ENCODE data around the gene FILIP1L.

FILIP1L gene

DNA sequence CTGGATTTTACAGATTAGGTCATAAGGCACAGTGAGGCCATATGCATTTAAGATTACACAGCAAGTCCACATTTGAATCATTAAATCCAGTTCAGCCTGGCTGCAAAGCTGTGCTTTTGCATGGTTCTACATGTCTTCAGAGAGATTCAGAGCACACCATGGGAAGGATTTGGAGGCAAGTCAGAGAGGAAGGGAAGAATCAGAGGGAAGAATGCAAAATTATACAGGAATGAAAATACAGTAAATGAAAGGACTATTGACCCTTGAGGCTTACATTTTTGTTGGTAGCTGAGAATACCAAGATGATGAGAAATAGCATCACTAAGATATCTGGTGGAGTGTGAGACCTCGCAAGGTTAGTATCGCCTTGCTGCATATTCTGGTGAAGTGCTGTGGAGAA lies 13.9 kb downstream of the FILIP1L start:
- no peak overlapping the region for H3K9ac ChIP-seq
- TF ChIP-seq, protein P1, sequence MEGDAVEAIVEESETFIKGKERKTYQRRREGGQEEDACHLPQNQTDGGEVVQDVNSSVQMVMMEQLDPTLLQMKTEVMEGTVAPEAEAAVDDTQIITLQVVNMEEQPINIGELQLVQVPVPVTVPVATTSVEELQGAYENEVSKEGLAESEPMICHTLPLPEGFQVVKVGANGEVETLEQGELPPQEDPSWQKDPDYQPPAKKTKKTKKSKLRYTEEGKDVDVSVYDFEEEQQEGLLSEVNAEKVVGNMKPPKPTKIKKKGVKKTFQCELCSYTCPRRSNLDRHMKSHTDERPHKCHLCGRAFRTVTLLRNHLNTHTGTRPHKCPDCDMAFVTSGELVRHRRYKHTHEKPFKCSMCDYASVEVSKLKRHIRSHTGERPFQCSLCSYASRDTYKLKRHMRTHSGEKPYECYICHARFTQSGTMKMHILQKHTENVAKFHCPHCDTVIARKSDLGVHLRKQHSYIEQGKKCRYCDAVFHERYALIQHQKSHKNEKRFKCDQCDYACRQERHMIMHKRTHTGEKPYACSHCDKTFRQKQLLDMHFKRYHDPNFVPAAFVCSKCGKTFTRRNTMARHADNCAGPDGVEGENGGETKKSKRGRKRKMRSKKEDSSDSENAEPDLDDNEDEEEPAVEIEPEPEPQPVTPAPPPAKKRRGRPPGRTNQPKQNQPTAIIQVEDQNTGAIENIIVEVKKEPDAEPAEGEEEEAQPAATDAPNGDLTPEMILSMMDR (conservative IDR thresholded peaks at IDR 0.05; ENCODE audit: low read depth, low read length), result no peak
- H2AFZ ChIP-seq (ENCODE audit: low read depth), result no peak overlapping the region
- no peaks in the 10 kb centered on the region for H3K79me2 ChIP-seq (ENCODE audit: insufficient read depth, low read depth)
- H3K4me2 ChIP-seq, result no peak overlapping the region
- H3K27me3 ChIP-seq (ENCODE audit: insufficient read depth, low read depth), result no peaks in the 10 kb centered on the region
- H4K20me1 ChIP-seq (ENCODE audit: insufficient read depth), result no peaks in the 10 kb centered on the region
- peaks cover 33% of the 10 kb centered on the region for H3K4me1 ChIP-seq (ENCODE audit: low read depth, poor library complexity, severe bottlenecking)
- no peak overlapping the region for H3K4me3 ChIP-seq (IDR thresholded peaks at IDR 0.05; ENCODE audit: insufficient read depth, low read depth, low read length)
- H3K27ac ChIP-seq, result no peak overlapping the region
- H3K36me3 ChIP-seq (ENCODE audit: insufficient read depth), result no peaks in the 10 kb centered on the region

DNA sequence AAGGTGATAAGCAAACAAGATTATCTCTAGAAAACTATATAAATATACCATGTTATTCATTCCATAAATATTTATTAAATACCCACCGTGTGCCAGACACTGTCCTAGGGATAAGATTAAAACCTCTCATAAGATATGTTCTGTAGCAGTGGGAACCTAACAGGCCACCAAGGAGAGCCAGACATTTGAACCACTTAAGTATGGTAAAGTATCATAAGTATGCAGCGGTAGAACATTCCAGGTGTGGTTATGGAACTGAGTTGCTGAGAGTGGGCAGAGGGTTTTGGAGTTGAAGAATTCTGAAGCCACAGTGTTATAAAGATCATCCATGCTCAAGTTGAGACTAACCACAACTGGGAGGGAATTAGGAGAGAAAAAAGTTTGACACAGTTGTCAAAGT lies 14.7 kb downstream of the FILIP1L start:
- H3K27me3 ChIP-seq (ENCODE audit: insufficient read depth, low read depth), result no peaks in the 10 kb centered on the region
- H3K36me3 ChIP-seq (ENCODE audit: insufficient read depth), result no peaks in the 10 kb centered on the region
- no peak overlapping the region for H3K4me2 ChIP-seq
- H3K9ac ChIP-seq, result no peak overlapping the region
- TF ChIP-seq, protein P1 (conservative IDR thresholded peaks at IDR 0.05; ENCODE audit: low read depth, low read length), result no peak
- H4K20me1 ChIP-seq (ENCODE audit: insufficient read depth), result no peaks in the 10 kb centered on the region
- H3K4me3 ChIP-seq (IDR thresholded peaks at IDR 0.05; ENCODE audit: insufficient read depth, low read depth, low read length), result no peak overlapping the region
- no peaks in the 10 kb centered on the region for H3K79me2 ChIP-seq (ENCODE audit: insufficient read depth, low read depth)
- no peak overlapping the region for H2AFZ ChIP-seq (ENCODE audit: low read depth)
- H3K4me1 ChIP-seq (ENCODE audit: low read depth, poor library complexity, severe bottlenecking), result peaks cover 25% of the 10 kb centered on the region
- no peak overlapping the region for H3K27ac ChIP-seq

DNA sequence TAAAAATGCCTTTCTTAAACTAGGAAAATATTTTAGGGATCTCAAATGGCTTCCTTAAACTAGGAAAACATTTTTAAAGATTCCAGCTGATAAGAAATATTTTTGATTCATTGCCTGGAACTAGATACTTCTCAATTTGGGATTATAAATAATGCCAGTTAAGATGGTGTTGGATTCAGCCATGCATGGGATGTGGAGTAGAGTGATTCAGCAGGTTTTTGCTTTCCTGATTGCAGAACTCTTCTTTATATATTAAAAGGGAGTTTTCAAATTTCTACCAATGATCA lies 15.6 kb downstream of the FILIP1L start:
- TF ChIP-seq, protein P1 (conservative IDR thresholded peaks at IDR 0.05; ENCODE audit: low read depth, low read length), result no peak
- Histone ChIP-seq H3K4me3 (IDR thresholded peaks at IDR 0.05; ENCODE audit: insufficient read depth, low read depth, low read length) (no peak overlapping the region), H2AFZ (ENCODE audit: low read depth) (no peak overlapping the region), H3K36me3 (ENCODE audit: insufficient read depth) (no peaks in the 10 kb centered on the region), H3K27me3 (ENCODE audit: insufficient read depth, low read depth) (no peaks in the 10 kb centered on the region), H3K9ac (no peak overlapping the region), H3K4me2 (no peak overlapping the region), H3K4me1 (ENCODE audit: low read depth, poor library complexity, severe bottlenecking) (peaks cover 22% of the 10 kb centered on the region), H4K20me1 (ENCODE audit: insufficient read depth) (no peaks in the 10 kb centered on the region), H3K79me2 (ENCODE audit: insufficient read depth, low read depth) (no peaks in the 10 kb centered on the region), H3K27ac (no peak overlapping the region)

DNA sequence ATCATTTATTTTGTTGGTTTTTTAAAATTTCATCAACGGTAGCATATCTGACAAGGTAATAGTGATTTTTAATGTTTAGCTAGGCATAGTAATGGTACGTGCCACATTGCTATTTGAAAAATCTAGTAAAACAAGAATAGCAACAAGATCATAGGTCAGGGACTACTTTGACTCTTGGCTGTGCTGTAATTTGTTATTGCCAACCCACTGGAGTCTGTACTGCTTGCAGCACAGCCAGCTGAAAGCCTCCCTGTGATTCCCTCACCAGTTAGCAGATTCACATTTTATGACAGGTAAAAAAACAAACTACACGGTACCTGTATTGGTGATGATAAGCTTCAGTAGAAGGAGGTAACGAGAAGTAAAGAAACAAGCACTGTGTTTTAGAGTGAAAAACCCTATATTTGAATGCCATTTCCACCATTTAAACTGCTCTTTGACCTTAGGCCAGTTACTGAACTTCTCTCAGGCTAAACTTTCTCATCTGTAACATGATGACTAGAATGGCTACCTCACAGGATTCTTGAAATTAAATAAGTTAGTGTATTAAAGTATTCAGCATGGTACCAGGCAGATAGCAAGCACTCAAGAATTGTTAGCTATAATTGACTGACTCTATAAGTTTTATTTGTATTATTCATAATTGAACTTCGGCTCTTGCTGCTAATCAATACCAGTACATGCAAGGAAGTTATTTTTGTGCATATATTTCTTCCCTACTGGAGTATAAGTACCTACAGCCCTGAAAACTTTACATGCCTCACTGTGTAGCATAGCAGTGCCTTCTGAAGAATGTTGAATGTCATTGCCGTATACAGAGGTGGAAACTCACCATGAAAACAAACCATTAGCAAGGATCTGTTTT lies 16.1 kb downstream of the FILIP1L start:
- H3K4me2 ChIP-seq, result no peak overlapping the region
- no peak overlapping the region for H2AFZ ChIP-seq (ENCODE audit: low read depth)
- H3K4me1 ChIP-seq (ENCODE audit: low read depth, poor library complexity, severe bottlenecking), result peaks cover 20% of the 10 kb centered on the region
- H3K79me2 ChIP-seq (ENCODE audit: insufficient read depth, low read depth), result no peaks in the 10 kb centered on the region
- H3K27ac ChIP-seq, result no peak overlapping the region
- H3K36me3 ChIP-seq (ENCODE audit: insufficient read depth), result no peaks in the 10 kb centered on the region
- no peaks in the 10 kb centered on the region for H3K27me3 ChIP-seq (ENCODE audit: insufficient read depth, low read depth)
- TF ChIP-seq, protein P1 (conservative IDR thresholded peaks at IDR 0.05; ENCODE audit: low read depth, low read length), result no peak
- no peaks in the 10 kb centered on the region for H4K20me1 ChIP-seq (ENCODE audit: insufficient read depth)
- H3K4me3 ChIP-seq (IDR thresholded peaks at IDR 0.05; ENCODE audit: insufficient read depth, low read depth, low read length), result no peak overlapping the region
- no peak overlapping the region for H3K9ac ChIP-seq
